HAP-1 (cell line): ENCODE measurements around the gene STYXL1.
A peak's percentile ranks its signal among the peaks of the same experiment; 100 is the strongest.
"Not testable (repeated sequence)": the region's sequence is repeated elsewhere in the genome, so short reads cannot be mapped to it uniquely, and the experiment has no call there.

Experiments used
- DNase-seq, 2 experiments: peaks; one replicate each; pipeline ENCODE4 v3.0.0-alpha.2; 2016 to 2020; ENCODE audit warnings: low spot score in 2 of 2
- H3K27me3 ChIP-seq: fragments of 250-450 bp; sonication (Bioruptor Pico); 2 replicates; pipeline ENCODE4 v1.5.1; 2020; ENCODE audit warnings: low read depth, mild to moderate bottlenecking, moderate library complexity
- H3K36me3 ChIP-seq: fragments of 250-450 bp; sonication (Bioruptor Pico); replicated peaks from 2 replicates; pipeline ENCODE4 v1.5.1; 2020; ENCODE audit warnings: mild to moderate bottlenecking
- H3K4me1 ChIP-seq: fragments of 250-450 bp; sonication (Bioruptor Pico); 2 replicates; pipeline ENCODE4 v1.5.1; 2020; ENCODE audit warnings: mild to moderate bottlenecking
- H3K4me3 ChIP-seq: fragments of 250-450 bp; sonication (Bioruptor Pico); 2 replicates; pipeline ENCODE4 v1.5.1; 2020; ENCODE audit warnings: mild to moderate bottlenecking, moderate library complexity
- H3K9me3 ChIP-seq: fragments of 250-450 bp; sonication (Bioruptor Pico); 2 replicates; pipeline ENCODE4 v1.5.1; 2020; ENCODE audit warnings: mild to moderate bottlenecking, moderate library complexity
- in situ Hi-C: fragments of 300-500 bp; cut with MboI; formaldehyde crosslinking; loops from 3 replicates; pipeline ENCODE4 v1.14.3; 2020; ENCODE audit warnings: low sequenced_read_pairs, inconsistent platforms, mixed read lengths

The STYXL1 gene

DNA sequence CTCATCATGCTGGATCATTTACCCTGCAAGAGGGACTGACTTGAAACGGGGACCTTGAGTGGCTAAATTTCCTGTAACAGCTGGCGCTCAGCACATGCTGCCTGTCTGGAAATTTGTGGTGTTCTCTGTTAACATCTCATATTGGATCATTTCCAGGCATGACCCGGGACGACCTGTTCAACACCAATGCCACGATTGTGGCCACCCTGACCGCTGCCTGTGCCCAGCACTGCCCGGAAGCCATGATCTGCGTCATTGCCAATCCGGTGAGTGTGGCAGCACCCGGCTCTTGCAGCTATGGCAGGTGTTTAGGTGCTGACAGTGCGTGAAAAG lies 10.0 kb upstream of the STYXL1 start:
- in situ Hi-C loops: no loop called here
- H3K4me3 ChIP-seq: no peak overlapping the region
- no peaks in the 10 kb centered on the region for H3K4me1 ChIP-seq
- H3K36me3 ChIP-seq: peaks cover 97% of the 10 kb centered on the region
- no peak for DNase-seq
- no peaks in the 10 kb centered on the region for H3K9me3 ChIP-seq
- H3K27me3 ChIP-seq: no peaks in the 10 kb centered on the region

DNA sequence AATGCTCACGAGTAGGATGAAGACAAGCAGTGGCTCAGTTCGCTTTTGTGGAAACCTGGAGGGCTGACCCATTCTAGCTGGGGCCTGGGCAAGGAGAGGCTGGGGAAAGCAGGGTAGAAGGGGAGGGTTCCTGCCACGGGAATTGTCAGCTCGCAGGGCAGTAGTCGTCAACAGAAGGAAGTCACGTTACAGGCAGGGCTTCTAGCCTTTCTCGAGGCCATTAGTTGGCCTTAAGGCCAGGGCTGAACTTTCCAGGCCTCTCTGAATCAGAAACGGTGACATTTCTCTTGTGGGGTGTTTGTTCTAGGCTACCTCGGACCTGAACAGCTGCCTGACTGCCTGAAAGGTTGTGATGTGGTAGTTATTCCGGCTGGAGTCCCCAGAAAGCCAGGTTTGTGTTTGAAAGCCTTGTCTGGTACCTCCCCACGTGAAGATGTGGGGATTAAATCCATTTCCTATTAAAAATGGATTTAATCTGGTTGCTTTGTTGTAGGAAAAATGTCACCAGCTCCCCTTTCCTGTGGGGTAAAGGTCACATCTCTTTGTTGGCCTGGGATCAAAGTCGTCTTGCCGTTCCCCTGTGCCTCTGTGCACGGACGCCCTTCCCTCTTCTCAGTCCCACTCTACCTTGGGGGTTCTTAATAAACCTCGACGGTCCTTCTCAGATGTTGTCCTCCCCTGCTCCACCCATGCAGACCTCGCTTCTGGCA lies 9.5 kb upstream of the STYXL1 start:
- Histone ChIP-seq H3K36me3 (peaks cover 93% of the 10 kb centered on the region), H3K9me3 (no peaks in the 10 kb centered on the region), H3K4me1 (no peaks in the 10 kb centered on the region), H3K27me3 (no peaks in the 10 kb centered on the region), H3K4me3 (no peak overlapping the region)
- DNase-seq: no peak
- in situ Hi-C loops: no loop called here

DNA sequence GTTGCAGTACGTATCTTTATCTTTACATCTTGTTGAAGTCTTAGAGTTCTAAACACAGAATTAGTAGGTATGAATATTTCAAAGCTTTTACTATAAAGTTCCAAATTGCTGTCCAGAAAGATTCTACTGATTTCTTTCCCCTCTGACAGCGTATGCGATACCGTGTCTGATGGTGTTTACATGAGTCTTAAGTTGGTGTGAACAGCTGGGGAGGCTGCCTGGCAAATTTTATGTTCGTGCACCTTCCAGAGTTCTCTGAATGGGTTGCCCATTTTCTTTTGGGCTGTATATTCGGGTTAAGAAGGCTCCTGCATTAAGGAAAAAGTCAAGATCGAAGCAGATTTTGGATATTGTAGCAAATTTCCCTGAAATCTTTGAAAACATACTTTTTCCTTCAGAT lies 8.4 kb upstream of the STYXL1 start:
- in situ Hi-C loops: no loop called here
- H3K4me1 ChIP-seq: no peaks in the 10 kb centered on the region
- no peaks in the 10 kb centered on the region for H3K27me3 ChIP-seq
- H3K9me3 ChIP-seq: no peaks in the 10 kb centered on the region
- no peak overlapping the region for H3K4me3 ChIP-seq
- peaks cover 91% of the 10 kb centered on the region for H3K36me3 ChIP-seq
- DNase-seq: no peak

DNA sequence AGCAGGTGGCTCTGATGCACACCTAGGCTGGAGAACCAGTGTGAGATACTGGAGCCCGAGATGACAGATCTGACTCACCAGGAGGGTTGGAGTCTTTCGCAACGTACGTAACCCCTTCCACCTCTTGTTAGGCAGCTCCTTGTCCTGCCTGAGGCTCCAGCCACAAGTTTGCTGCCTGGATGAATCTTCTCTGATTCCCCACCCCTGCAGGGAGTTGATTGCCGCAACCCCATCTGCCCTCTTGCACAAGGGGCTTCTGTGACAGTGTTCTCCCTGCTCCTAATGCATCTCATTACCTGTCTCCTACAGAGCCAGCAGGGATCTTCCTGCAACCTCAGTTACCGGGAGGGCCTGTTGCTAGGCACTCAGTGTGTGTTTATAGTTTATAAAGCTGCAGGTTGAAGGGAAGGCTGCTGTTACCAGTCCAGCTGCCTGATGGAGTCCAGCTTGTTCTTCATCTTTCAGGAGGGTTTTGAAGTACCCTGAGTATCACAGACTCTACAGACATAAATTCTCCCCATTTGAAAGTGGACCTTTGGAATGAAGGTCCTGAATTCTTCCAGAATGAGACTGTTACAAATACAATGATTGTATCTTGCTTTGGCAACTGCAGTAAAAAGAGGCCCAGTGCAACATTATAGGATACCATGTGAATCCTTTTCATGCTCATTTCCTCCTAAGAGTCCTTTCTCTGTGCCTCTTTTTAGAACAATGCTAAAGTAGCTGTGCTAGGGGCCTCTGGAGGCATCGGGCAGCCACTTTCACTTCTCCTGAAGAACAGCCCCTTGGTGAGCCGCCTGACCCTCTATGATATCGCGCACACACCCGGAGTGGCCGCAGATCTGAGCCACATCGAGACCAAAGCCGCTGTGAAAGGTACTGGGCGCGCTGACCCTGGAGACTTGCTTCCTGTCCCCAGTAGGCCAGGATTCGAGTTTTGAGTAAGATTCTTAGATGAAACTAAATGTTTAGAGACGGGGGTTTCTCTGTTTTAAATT lies 6.6 kb upstream of the STYXL1 start:
- H3K36me3 ChIP-seq: peaks cover 86% of the 10 kb centered on the region
- no peaks in the 10 kb centered on the region for H3K27me3 ChIP-seq
- H3K4me1 ChIP-seq: no peaks in the 10 kb centered on the region
- DNase-seq: no peak
- in situ Hi-C loops: no loop called here
- H3K4me3 ChIP-seq: no peak overlapping the region
- no peaks in the 10 kb centered on the region for H3K9me3 ChIP-seq

DNA sequence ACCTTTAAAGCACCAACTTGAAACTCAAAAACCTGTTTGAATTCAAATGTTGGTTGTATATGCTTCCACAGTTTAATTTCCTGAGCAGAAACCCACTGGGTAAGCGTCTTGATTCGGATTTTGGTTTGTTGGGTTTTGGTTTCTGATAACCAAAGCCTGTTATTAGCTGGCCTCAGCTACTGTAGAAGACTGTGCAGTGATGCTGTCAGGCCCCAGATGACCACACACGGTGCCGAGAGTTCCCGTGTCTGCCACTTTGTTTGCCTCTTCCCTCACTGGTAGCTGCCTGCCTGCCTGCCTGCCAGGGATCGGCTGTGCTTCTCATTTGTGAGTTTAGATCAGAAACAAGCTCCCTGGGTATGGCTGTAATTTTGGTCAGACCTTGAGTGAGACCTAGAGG lies 5.7 kb upstream of the STYXL1 start:
- in situ Hi-C loops: no loop called here
- H3K4me3 ChIP-seq: no peak overlapping the region
- H3K36me3 ChIP-seq: peaks cover 76% of the 10 kb centered on the region
- H3K4me1 ChIP-seq: peaks cover 4% of the 10 kb centered on the region; the same call in 1 of the 2 replicates
- no peaks in the 10 kb centered on the region for H3K27me3 ChIP-seq
- DNase-seq: no peak
- no peaks in the 10 kb centered on the region for H3K9me3 ChIP-seq

DNA sequence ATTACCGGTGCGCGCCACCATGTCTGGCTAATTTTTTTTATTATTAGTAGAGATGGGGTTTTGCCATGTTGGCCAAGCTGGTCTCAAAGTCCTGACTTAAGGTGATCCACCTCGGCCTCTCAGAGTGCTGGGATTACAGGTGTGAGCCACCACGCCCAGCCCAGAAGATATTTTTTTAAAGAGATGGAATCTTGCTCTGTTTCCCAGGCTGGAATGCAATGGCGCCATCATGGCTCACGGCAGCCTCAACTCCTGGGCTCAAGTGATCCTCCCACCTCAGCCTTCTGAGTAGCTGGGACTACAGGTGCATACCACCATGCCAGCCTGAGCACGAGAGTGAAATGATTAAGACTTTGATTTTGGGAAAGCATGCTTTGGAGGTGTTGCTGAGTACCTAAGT lies 4.9 kb upstream of the STYXL1 start:
- peaks cover 72% of the 10 kb centered on the region for H3K36me3 ChIP-seq
- in situ Hi-C loops, H3K4me1 ChIP-seq, H3K27me3 ChIP-seq, H3K4me3 ChIP-seq, H3K9me3 ChIP-seq, DNase-seq: not testable (repeated sequence)

DNA sequence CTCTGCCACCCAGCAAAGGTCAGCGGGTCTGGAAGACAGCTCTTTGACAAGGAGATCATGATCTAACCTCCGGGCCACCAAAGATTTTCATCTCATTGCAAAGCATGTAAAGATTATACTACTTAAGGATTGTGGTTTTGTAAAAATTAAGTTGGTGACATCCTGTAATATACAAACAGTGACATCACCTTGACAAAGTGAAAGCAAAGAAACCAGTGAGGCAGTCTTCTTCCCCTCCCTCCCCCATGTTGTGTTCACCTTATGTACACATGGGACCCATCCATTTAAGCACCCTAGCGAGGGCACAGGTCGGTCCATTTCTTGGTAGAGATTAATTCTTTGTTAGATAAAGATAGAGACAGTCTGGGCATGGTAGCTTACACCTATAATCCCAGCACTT lies 4.0 kb upstream of the STYXL1 start:
- H3K4me3 ChIP-seq: no peak overlapping the region
- H3K4me1 ChIP-seq: peaks cover 5% of the 10 kb centered on the region
- no peaks in the 10 kb centered on the region for H3K27me3 ChIP-seq
- DNase-seq: no peak
- peaks cover 64% of the 10 kb centered on the region for H3K36me3 ChIP-seq
- no peaks in the 10 kb centered on the region for H3K9me3 ChIP-seq
- in situ Hi-C loops: no loop called here

DNA sequence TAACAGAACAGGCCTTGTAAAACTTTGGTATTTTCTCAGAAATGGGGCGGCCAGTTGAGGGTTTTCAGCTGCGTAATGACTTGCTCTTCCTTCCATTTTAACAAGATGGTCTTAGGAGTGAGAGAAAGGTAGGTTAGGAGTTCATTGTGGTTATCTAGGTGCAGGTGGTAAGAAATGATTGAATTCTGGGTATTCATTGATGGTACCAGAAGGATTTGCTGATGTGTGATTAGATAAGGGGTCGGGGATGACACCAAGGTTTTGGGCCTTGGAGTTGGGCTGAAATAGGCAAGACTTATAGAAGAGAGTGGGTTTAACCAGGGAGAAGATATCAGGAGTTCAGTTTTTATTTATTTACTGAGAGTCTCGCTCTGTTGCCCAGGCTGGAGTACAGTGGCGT lies 2.7 kb upstream of the STYXL1 start:
- Histone ChIP-seq H3K27me3 (no peaks in the 10 kb centered on the region), H3K9me3 (no peaks in the 10 kb centered on the region), H3K4me1 (peaks cover 12% of the 10 kb centered on the region), H3K36me3 (peaks cover 52% of the 10 kb centered on the region), H3K4me3 (no peak overlapping the region)
- DNase-seq: no peak
- in situ Hi-C loops: no loop called here

DNA sequence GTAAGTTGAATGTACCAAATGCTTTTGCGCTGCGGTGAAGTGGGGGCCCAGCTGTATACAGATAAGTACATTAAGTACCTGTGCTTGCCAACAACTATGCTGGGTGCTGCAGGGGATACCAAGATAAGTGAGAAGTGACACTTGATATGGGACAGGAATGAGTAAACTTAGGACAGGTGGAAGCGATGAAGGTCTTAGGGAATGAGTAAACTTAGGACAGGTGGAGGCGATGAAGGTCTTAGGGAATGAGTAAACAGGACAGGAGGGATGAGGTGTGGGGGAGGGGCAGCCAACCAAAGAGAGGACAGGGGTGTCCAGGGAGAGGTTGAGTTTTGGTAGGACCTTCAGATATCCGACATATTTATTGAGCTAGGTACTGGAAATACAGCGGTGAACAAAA lies 1.5 kb upstream of the STYXL1 start:
- no peaks in the 10 kb centered on the region for H3K27me3 ChIP-seq
- H3K9me3 ChIP-seq: no peaks in the 10 kb centered on the region
- peak overlapping the region; percentile 70 for H3K4me3 ChIP-seq
- in situ Hi-C loops: no loop called here
- DNase-seq: no peak
- H3K36me3 ChIP-seq: peaks cover 40% of the 10 kb centered on the region
- H3K4me1 ChIP-seq: peaks cover 23% of the 10 kb centered on the region

DNA sequence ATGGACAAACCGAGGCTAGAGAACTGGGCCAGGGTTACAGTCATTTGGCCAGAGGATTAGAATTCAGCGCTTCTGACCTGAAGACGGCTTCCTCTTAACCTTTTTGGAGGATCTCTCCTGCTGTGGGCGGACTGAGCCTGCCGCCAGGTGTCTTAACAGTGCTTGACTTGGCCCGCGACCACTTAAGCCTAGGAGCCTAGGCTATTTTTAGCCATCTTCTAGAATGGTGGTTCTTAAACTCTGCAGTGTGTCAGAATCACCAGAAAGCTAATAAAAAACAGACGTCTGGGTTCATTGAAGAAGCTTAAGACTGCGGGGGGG lies 828 bp upstream of the STYXL1 start:
- peak in 1 of 2 experiments; percentile 46 for DNase-seq
- H3K27me3 ChIP-seq: no peaks in the 10 kb centered on the region
- in situ Hi-C loops: no loop called here
- peaks cover 36% of the 10 kb centered on the region for H3K36me3 ChIP-seq
- peak overlapping the region; percentile 70 for H3K4me3 ChIP-seq
- H3K9me3 ChIP-seq: no peaks in the 10 kb centered on the region
- H3K4me1 ChIP-seq: peaks cover 23% of the 10 kb centered on the region

DNA sequence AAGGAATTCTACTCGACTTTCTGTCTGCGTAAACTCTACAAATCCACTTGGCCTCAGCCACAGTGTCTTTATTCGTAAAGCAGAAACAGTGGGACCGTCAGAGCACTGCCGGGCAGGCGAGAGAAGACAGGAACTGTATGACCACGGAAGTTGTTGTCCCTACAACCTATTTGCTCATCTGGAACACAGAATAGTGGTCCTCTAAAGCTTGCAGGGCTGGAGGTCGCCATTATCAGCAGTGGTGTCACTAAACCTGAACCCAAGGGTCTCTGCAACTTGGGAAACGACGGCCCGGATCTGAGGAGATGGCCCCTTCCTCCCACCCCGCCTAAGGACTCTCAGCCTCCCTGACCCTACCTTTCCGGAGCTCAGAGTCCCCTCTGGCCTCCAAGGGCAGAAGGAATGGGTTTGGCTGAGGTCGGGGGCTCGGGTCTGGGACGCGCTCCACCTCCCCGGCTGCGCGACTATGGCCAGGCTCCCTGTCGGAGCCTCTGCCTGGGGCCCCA lies 442 bp downstream of the STYXL1 start:
- H3K9me3 ChIP-seq: no peaks in the 10 kb centered on the region
- H3K27me3 ChIP-seq: no peaks in the 10 kb centered on the region
- DNase-seq: no peak
- peaks cover 23% of the 10 kb centered on the region for H3K4me1 ChIP-seq
- H3K4me3 ChIP-seq: peak overlapping the region; percentile 70
- peaks cover 27% of the 10 kb centered on the region for H3K36me3 ChIP-seq
- in situ Hi-C loops: no loop called here

DNA sequence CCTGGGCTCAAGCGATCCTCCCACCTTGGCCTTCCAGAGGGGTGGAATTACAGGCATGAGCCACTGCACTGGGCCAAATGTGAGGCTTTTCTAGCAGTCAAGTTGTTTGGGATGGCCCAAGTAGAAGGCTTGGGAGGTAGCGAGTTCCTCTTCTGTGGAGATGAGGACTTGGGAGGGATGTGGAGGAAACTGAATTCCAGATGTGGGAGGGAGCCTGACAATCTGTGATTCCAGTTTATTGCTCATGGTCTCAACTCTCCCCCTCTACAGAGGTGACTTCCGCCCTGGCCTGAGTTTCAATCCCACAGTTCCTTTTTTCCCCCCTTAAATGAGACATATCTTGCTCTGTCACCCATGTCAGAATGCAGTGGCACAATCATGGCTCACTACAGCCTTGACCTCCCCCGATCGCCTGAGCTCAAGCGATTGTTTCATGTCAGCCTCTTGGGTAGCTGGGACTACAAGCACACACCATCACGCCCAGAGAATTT lies 3.4 kb downstream of the STYXL1 start:
- peaks cover 23% of the 10 kb centered on the region for H3K4me1 ChIP-seq
- no peak overlapping the region for H3K4me3 ChIP-seq
- no peaks in the 10 kb centered on the region for H3K9me3 ChIP-seq
- H3K27me3 ChIP-seq: no peaks in the 10 kb centered on the region
- in situ Hi-C loops: no loop called here
- no peak for DNase-seq
- peaks cover 13% of the 10 kb centered on the region for H3K36me3 ChIP-seq

DNA sequence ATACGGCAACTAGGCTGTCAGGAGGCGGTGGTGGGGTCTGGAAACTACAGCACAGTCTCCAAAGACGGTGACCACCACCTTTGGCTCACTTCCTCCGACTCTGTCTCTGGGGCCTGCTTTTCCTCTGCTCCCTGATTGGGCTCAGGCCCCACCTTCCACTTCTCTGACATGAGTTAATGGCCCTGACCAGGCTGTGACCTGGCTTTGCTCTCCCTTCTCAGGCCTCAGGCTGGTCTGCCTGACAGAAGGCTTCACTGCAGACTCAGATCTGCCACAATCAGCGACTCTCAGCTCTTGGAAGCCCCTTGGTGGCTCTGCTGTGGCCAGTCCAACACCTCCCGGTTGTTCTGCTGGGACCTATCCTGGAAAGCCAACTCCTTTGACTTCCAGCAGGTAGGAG lies 7.7 kb downstream of the STYXL1 start:
- H3K36me3 ChIP-seq: peaks cover 9% of the 10 kb centered on the region
- no peaks in the 10 kb centered on the region for H3K27me3 ChIP-seq
- peaks cover 7% of the 10 kb centered on the region for H3K4me1 ChIP-seq
- H3K4me3 ChIP-seq: no peak overlapping the region
- in situ Hi-C loops: no loop called here
- DNase-seq: no peak
- H3K9me3 ChIP-seq: no peaks in the 10 kb centered on the region

DNA sequence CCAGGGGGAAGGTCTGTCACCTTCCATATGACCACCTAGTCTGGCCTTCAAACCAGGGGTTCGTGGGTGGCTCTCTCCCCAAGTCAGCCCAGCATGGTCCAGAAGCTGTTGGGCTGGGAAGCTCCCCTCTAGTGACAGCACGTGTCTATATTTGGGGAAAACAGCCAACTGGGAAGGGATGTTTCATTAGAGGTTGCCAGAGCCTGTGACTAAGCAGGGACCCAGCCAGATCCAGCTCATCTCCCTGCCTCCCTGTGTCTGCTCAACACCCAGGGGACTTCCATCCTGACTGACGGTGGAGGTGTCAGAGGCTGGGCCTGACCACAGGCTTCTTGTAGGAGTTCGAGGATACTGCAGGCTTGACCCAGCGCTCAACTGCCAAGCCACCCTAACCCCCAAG lies 10.5 kb downstream of the STYXL1 start:
- in situ Hi-C loops: no loop called here
- H3K36me3 ChIP-seq: peaks cover 6% of the 10 kb centered on the region; the same call in 1 of the 2 replicates
- H3K9me3 ChIP-seq: no peaks in the 10 kb centered on the region
- no peak overlapping the region for H3K4me3 ChIP-seq
- no peaks in the 10 kb centered on the region for H3K27me3 ChIP-seq
- DNase-seq: no peak
- H3K4me1 ChIP-seq: no peaks in the 10 kb centered on the region
